GM10847 (cell line): ENCODE data around the gene TMCO2.

Experiments used
- POLR2A ChIP-seq: IDR thresholded peaks from 2 replicates; pipeline ENCODE4 v1.6.1; 2011; ENCODE audit not compliant: insufficient read length; ENCODE audit errors: extremely low read depth

TMCO2 gene

DNA sequence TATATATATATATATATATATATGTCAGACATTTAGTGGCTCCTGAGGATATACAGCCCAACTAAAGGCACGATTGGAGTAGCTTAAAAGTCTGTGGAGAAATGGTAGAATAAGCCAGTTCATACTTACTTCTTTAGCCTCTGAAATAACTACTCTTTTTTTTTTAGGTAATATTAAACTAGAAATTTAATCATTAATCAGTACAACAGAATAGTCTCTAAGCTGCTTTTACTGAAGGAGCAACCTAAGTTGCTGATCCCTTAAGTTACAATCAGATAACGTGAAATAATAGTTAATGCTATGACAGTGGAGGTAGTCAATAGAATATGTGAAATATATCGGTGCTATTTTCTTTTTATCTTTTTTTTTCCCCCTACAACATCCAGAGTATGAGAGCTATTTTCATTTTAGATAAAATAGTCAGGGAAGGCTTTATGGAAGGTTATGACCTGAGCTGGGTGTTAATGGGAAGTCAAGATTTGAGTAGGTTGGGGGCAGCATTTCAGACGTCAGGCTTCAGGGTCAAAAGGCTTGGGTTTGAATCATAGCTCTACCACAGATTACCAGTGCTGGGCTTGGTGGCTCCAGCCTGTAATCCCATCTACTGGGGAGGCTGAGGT, 25.9 kb downstream of the TMCO2 start:
- TF ChIP-seq POLR2A, result no peak

DNA sequence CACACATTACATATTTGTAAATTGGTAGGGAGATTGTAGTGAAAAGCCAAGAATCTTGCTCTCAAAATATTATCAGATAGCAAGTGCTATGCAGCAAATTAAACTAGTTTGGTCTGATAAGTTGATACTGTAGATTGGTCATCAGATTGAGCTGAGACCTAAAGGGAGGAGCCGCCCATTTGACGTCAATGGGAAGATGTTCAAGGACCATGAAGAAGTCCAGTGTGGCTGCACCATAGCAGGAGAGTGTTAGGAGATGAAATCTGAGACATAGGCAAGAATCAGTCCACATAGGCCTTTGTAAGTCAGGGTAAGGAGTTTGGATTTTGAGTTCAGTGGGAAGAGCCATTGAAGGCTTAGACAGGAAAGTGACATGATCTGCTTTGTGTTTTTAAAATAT, 26.6 kb downstream of the TMCO2 start:
- TF ChIP-seq POLR2A, result no peak

DNA sequence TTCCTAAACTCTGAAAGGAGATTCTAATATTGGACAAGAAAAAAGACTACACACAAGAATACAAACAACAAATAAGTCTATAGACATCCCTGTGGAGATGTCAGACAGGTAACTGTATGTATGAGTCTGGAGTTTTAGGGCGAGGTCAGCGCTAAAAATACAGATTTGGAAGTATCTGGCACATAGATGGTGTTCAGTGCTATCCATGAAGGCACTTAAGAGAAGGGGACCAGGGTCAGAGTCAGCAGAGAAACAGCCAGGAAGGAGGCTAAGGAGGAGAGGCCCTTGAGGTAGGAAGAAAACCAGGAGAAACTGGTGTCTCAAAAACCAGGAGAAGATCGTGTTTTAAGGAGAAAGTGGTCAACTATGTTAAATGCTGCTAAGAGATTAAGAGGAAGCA, 28.4 kb downstream of the TMCO2 start:
- TF ChIP-seq POLR2A, result no peak

DNA sequence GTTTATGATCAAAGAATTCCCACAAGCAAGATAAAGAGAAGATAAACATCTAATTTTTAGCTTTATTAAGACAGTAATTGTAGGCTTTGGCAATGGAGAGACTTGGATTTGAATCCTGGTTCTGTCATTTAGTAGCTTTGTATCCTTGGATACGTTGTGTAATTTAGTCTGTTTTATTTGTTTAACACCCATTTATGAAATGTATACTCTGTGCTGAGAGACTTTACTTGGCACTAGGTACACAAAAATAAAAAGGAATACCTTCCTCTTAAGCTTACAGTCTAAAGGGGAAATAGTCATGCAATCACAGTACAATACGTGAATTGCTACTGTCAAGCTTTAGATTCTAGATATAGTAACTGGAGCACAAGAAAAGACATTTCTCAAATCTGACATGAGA, 34.1 kb downstream of the TMCO2 start:
- no peak for TF ChIP-seq POLR2A

DNA sequence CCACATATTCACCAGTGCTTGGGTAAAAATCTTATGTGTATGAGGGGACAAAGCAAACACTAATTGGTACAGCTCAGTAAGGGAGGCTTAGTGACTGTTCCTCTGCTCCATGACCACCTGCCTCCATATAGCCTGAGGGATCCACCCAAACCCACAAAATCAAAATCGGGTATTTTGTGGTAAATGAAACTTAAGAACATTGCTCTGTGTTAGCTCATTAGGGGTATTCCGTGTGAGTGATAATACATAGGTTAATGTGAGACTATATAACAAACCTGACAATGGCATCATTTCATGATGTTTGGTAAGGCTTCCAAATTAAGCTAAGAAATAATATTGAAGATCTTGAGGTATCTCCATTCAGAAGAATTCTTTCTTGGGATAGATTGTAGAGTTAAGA, 43.6 kb downstream of the TMCO2 start:
- TF ChIP-seq POLR2A, result no peak

DNA sequence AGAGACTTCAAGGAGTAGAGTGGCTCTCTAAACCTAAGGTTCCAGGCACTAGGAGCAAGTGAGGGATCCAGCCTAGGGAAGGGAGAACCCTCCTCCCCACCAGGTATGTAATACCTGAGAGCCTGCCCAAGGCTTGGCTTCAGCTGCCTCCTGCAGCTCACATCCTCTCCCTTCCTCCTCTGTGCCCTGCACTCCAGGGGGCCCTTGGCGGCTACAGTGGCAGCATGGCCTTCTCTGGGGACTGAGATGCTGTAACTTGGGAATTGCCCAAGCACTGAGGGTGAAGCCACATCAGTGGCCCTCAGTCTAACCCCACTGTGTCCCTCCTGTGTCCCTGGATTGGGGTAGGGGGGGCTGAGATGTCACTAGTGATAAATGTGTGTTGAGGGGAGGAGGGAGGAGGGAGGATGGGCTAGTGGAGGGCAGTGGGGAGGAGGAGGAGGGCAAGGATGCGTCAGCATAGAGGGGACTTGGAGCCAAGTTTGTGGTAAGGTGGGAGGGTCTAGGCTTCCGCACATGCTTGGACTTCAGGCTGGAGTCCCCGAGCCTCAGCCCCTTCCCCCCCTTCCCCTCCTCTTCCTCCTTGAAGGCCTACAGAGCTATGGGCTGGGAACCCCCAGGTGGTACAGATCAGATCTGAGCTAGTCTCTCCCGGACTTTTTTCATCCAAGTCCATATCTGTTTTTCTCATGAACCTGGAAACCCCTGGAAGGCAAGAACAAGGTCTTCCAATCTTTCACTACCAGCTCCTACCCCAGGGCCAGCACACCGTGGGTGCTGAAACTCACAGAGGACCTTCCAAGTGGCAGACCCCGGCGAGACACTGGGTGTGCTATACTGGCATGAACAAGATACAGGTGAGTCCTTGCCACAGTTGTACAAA, 51.9 kb downstream of the TMCO2 start:
- TF ChIP-seq POLR2A, result no peak

DNA sequence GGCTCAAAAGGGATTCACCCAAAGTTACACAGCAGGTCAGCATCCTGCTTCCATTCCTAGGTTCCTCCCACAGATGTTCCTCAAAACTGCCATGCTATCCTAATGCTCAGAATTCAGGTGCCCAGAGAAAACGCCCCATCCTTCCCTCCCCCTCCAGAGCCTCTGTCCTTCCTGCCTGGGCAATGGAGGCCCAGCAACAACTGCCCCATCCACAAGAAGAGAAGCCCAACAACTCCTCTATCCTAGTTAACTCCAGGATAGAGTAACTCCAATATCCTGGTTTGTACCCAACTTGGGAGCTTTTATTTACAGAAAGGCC, 52.5 kb downstream of the TMCO2 start:
- no peak for TF ChIP-seq POLR2A

DNA sequence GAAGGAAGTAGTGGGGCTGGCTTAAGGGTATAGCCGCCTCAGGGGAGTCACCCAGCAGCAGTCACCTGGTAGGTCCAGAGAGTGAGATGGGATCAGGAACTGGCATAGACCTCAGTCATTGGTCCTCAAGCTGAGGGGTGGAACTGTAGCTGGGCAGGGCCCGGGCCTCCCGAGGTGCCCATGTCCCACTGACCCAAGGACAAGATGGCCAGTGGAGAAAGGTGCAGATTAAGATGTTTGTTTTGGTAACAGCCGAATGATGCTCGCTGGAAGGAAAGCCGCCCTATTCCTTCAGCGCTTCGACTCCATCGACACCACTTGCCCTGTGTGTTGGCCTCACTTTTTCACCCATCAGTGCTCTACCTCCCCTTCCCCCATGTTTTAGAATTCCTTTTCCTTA, 52.9 kb downstream of the TMCO2 start:
- TF ChIP-seq POLR2A, result no peak

DNA sequence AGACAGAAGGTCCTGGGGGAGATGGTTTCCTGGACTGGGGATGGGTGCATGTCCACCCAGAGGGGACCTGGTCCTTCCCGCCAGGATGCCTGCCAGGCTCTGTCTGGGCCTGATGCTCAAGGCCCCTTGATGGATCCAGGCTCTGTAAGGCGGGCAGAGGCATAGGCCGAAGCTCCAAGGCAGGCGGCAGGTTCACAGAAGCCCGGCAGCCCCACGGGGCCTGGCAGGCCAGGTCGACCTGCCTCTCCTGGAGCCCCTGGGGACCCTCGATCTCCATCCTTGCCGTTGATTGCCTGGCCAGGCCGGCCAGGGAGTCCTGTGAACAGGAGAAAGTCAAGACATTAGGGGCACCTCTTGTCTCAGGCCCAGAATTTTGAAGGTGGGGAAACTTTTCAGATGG, 53.3 kb downstream of the TMCO2 start:
- no peak for TF ChIP-seq POLR2A
